Stomach smooth muscle (tissue), 2 donors: Measurements from ENCODE around the gene PTOV1.

ENCODE experiments used
- H3K27ac ChIP-seq: one replicate; pipeline ENCODE4 v1.7.0; 2013; ENCODE audit warnings: mild to moderate bottlenecking, low read length, inconsistent platforms
- H3K27me3 ChIP-seq, 2 donors: one replicate each; pipeline ENCODE4 v1.7.0; 2013; ENCODE audit warnings: low read length in 2 of 2; ENCODE audit not compliant: insufficient read depth in 2 of 2, control insufficient read depth in 1 of 2
- H3K36me3 ChIP-seq, 2 donors: one replicate each; pipeline ENCODE4 v1.7.0; 2013; ENCODE audit warnings: low read length in 2 of 2; ENCODE audit not compliant: control insufficient read depth in 2 of 2, insufficient read depth in 2 of 2
- H3K4me1 ChIP-seq: one replicate; pipeline ENCODE4 v1.7.0; 2013; ENCODE audit warnings: low read length; ENCODE audit not compliant: control insufficient read depth, insufficient read depth
- H3K4me3 ChIP-seq, 2 donors: one replicate each; pipeline ENCODE4 v1.7.0; 2013; ENCODE audit warnings: low read length in 2 of 2
- H3K9ac ChIP-seq, 2 donors: one replicate each; pipeline ENCODE4 v1.7.0; 2013; ENCODE audit warnings: low read length in 2 of 2, mild to moderate bottlenecking in 1 of 2
- H3K9me3 ChIP-seq, 2 donors: one replicate each; pipeline ENCODE4 v1.7.0; 2013; ENCODE audit warnings: low read length in 2 of 2; ENCODE audit not compliant: control insufficient read depth in 2 of 2
- donor health status: healthy.
- donor health status: Pancreatic carcinoma.

The PTOV1 gene

DNA sequence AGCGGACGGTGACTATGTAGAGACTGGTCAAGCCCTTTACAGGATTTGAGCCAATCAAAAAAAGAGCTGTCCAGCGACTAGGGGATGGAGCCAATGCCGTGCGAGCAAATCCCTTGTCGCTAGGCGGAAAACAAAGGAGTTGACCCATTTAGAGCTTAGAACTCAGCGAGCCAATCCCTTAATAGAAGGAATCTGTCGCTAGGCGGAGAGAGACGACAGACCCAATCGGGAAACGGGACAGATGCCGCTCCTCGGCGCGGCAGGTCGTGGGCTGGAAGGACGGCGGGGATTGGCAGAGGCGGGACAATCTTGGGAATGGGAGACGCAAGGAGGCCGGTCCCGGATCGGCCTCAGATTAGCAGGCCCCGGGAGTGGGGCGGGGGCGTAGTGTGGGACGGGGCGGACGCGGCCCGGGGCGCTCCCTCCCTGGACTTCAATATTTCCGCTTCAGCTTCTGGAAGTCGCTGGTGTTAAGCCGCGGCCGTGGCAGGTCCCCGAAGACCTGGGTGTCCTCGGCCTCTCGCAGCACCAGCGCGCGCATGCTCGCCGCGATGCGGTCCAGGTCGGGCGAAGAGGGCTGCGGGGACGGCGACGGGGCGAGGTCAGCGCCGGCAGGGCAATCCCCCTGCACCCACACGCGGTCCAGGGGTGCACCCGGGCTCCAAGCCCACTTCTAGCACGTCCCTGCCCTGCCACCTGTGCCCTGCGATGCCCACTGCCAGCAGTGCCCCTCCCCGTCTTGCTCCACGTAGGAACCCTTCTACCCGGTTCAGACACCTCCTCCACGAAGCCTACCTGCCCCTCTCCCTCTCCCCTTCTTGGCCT, 18.7 kb downstream of the PTOV1 start:
- Histone ChIP-seq H3K9me3 (no peaks in the 10 kb centered on the region), H3K4me1 (peaks cover 54% of the 10 kb centered on the region), H3K4me3 (peak overlapping the region; percentile 40 to 79)

DNA sequence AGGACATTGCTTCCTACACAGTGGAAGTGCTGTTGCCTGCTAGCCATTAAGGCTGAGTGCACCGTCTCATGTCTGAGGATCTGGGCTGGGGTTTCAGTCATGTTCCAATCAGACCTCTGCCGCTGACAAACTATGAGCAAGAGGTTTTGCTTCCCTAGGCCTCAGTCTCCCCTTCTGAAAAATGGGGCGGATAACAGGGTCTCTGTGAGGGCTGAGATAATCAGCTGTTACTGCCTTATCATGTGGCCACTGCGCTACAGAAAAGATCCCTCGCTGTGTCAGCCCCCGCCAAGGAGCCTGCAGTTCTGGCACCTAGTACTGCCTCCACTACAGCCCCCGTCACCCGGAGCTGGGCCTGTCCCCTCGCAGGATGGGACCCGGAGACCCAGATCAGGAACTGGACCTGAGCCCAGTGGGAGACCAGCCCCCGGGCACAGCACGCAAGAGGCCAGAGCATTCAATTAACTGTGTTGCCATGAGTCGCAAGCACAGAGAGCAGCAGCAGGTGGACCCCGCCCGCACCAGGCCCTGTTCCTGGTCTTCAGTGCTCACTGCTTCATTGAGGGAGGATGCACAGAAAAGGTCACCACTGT, 19.4 kb downstream of the PTOV1 start:
- H3K27ac ChIP-seq: peak overlapping the region; percentile 87
- H3K9ac ChIP-seq: peak overlapping the region; percentile 68 to 73
- peak overlapping the region; percentile 40 to 79 for H3K4me3 ChIP-seq
- peaks cover 56% of the 10 kb centered on the region for H3K4me1 ChIP-seq
- H3K27me3 ChIP-seq: no peaks in the 10 kb centered on the region
- no peaks in the 10 kb centered on the region for H3K9me3 ChIP-seq
- H3K36me3 ChIP-seq: peaks cover 0 to 13% of the 10 kb centered on the region in 2 donors

More for the DNA sequence above, 18.7 kb downstream of the PTOV1 start:
- peaks cover 0 to 14% of the 10 kb centered on the region in 2 donors for H3K36me3 ChIP-seq
- H3K9ac ChIP-seq: peak overlapping the region; percentile 68 to 73
- no peaks in the 10 kb centered on the region for H3K27me3 ChIP-seq
- H3K27ac ChIP-seq: peak overlapping the region; percentile 87

DNA sequence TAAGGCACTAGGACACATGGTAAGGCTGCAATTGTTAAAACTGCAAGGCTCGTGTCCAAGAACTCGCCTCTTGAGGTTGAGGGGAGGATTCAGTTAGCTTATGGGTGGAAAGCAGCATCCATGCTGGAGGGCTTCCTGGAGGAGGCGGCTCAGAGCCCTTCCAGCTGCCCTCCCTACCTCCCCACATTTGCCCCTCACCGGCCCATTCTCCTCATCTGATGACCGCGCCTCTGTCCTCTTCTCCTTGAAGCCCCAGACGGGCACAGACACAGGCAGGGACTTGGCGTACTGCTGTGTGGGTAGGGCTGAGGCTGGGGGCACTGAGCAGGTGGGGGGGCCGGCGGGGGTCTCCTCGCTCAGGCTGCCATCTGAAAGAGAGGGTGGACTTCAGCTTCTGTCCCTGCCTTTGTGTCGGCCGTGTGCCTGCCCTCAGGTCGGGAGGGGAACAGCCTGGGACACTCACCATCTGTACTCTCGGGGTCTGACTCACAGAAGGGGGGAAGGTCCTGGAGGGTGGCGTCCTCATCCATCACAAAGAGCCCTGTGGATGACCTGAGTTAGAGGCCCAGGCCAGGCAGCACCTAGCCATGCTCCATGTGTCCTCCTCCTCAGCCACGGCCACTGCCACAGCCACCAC, 20.5 kb downstream of the PTOV1 start:
- H3K4me1 ChIP-seq: peaks cover 55% of the 10 kb centered on the region
- no peak overlapping the region for H3K9ac ChIP-seq
- no peak overlapping the region for H3K27ac ChIP-seq
- peaks cover 0 to 13% of the 10 kb centered on the region in 2 donors for H3K36me3 ChIP-seq
- H3K27me3 ChIP-seq: no peaks in the 10 kb centered on the region
- no peak overlapping the region for H3K4me3 ChIP-seq
- H3K9me3 ChIP-seq: no peaks in the 10 kb centered on the region

DNA sequence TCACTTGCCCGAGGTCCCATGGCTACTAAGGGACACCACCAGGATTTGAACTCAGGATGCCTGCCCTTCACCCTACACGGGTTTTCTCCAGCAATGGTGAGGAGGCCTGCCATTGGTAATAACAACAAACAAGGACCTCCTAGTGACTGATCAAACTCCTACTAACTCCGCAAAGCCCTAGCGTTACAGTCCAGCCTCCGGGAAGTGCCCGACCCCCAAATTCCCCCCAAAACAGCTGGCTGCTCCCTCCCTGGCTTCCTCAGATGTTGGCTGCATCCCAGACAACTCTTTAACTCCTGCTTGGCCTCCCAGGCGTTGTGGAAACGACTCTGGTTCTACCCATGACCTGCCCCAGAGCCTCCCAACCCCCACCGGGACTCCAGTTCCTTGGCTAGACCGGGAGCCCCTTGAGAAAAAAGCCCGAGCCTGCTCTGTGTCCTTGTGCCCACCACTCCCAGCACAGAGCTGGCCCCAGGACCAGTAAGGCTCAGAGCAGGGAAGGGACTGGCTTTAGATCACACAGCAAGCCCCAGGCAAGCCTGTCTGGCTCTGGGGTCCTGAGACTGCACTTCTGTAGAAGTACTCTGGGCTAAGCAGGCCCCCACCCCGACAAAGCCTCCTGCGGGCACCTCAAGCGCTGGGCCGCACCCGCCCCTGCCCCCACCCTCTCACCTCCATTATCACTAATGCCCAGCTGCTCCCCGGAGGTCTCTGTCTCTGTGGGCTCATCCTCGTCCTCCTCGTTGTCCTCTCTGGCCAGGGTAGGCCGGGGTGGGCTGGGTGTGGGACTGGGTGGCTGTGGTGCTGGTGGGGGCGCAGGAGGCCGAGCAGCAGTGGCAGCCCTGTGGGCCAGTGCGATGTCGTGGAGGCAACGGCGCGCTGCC, 21.5 kb downstream of the PTOV1 start:
- Histone ChIP-seq H3K27ac (no peak overlapping the region), H3K9me3 (no peaks in the 10 kb centered on the region), H3K36me3 (peaks cover 0 to 13% of the 10 kb centered on the region in 2 donors), H3K27me3 (no peaks in the 10 kb centered on the region), H3K4me3 (no peak overlapping the region), H3K9ac (no peak overlapping the region), H3K4me1 (peaks cover 50% of the 10 kb centered on the region)

DNA sequence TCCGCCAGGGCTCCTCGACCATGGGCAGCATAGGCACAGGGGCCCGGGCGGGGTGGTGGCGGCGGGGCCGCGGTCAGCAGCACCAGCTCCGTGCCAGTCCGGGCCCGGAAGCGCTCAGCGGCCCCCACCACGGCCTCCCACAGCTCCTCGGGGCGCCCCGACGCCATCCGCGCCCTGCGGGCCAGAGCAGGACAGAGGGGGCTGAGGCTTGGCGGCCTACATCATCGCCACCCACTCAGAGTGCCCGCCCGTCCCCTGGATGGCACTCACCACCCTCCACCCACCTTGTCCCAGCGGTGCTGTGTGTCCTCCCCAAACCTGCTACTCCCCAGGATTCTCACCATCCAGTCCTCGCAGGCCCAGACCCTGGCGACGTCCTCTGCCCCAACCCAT, 22.2 kb downstream of the PTOV1 start:
- no peaks in the 10 kb centered on the region for H3K27me3 ChIP-seq
- H3K4me1 ChIP-seq: peaks cover 47% of the 10 kb centered on the region
- no peaks in the 10 kb centered on the region for H3K9me3 ChIP-seq
- H3K9ac ChIP-seq: no peak overlapping the region
- H3K4me3 ChIP-seq: no peak overlapping the region
- H3K36me3 ChIP-seq: peaks cover 0 to 13% of the 10 kb centered on the region in 2 donors
- H3K27ac ChIP-seq: no peak overlapping the region

DNA sequence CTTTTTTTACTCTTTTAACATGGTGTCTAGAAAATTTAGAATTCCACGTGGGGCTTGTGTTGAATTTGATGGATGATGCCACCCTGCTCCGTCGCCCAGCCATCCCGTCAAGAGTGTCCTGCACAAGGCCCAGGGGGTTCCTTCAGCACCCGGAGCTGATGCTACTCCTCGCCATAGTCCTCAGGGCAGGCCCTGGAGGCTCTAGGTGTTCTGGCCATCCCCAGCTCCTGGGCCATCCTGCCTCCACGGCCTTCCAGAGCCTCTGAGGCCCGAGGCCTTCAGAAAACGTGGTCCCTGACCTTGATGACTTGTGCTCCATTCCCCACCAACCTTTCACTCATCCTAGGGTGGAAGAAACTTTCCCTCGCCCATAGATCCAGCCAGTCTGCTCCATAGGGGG, 22.9 kb downstream of the PTOV1 start:
- H3K27me3 ChIP-seq: no peaks in the 10 kb centered on the region
- no peak overlapping the region for H3K4me3 ChIP-seq
- peaks cover 0 to 13% of the 10 kb centered on the region in 2 donors for H3K36me3 ChIP-seq
- H3K4me1 ChIP-seq: peaks cover 49% of the 10 kb centered on the region
- peak overlapping the region in 1 of 2 donors; percentile 21 for H3K9ac ChIP-seq
- H3K27ac ChIP-seq: no peak overlapping the region
- H3K9me3 ChIP-seq: no peaks in the 10 kb centered on the region

DNA sequence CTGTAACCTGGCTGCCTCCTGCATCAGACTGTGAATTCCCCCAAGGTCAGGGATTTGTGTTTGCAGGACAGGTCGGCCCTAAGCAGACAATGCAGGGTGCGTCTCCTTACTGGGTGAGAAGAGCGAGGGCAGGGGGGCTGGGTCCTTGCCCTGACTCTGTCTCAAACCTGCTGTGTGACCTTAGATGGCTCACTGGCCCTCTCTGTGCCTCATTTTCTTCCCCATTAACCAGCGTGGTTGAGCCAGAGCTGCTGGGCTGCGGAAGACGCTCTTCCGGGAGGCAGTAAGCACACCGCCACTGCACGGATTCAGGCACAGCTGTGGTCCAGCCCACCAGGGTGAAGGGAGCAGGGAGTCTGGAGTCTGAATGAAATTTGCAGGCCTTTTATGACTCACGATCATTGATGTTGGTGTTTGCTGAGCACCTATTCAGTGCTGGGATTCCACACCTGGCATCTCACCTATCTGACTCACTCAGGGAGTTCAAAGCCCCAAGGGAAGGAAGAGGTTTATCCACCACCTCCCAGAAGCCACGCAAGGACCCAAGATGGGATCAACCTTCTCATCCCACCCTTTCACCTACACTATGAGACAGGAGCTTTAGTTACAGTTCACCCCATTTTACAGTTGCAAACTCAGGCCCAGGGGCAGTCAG, 23.7 kb downstream of the PTOV1 start:
- Histone ChIP-seq H3K4me3 (no peak overlapping the region), H3K9ac (no peak overlapping the region), H3K36me3 (peaks cover 6 to 19% of the 10 kb centered on the region in 2 donors), H3K9me3 (no peaks in the 10 kb centered on the region), H3K27ac (no peak overlapping the region), H3K27me3 (no peaks in the 10 kb centered on the region), H3K4me1 (peaks cover 46% of the 10 kb centered on the region)

DNA sequence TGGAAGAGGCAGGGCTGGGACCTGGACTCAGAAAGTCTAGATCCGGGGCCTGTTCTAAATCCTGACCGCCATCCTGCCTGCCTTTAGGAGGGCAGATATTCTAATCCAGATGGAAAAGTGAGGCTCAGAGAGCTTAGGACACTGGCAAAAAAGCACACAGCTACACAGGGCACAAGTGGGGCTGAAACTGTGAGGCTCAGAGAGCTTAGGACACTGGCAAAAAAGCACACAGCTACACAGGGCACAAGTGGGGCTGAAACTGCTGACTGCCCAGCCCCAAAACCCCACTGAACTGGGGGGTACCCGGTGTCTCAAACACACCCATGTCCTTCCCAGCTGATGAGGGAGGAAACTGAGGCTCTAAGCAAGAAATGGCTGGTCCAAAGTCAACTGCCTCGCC, 24.2 kb downstream of the PTOV1 start:
- Histone ChIP-seq H3K27ac (peak overlapping the region; percentile 100), H3K36me3 (peaks cover 8 to 21% of the 10 kb centered on the region in 2 donors), H3K4me3 (peak overlapping the region; percentile 100), H3K4me1 (peaks cover 41% of the 10 kb centered on the region), H3K27me3 (no peaks in the 10 kb centered on the region), H3K9me3 (no peaks in the 10 kb centered on the region), H3K9ac (peak overlapping the region; percentile 98 to 100)

DNA sequence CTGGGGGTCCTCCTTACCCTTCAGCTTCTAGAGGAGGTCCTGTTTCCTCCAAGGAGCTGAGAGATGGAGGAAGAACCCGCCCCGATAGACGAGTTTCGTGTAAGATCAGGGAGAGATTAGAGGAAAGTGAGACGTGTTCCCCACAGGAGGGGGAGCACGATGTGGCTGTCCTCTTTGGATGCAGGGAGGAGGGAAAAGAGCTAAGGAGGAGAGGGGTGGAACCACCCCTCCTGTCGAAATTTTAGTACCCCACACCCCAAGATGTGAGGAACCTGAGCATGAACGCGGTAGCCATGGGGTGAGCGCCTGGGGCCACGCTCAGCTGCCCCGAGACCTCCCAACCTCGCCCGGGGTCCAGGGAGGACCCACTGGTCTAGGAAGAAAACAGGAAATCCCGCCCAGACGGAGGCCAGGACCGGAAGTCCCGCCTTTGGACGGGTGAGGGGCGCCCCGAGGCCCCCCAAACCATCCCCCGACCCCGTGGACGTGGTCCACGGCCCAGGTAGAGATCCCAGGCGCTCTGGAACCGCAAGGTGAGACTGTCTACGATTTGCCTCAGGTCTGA, 25.0 kb downstream of the PTOV1 start:
- Histone ChIP-seq H3K27ac (peak overlapping the region; percentile 100), H3K9ac (peak overlapping the region; percentile 98 to 100), H3K4me3 (peak overlapping the region; percentile 100), H3K4me1 (peaks cover 36% of the 10 kb centered on the region), H3K27me3 (no peaks in the 10 kb centered on the region), H3K9me3 (no peaks in the 10 kb centered on the region), H3K36me3 (peaks cover 15 to 28% of the 10 kb centered on the region in 2 donors)
